Measurements from ENCODE around the gene FKTN.

The FKTN gene

GRCh38 chr9:105662184-105663104 is 104.5 kb downstream of the FKTN start, which contains the start of gene TAL2:
TSS of gene TAL2 (plus strand) at chr9:105662457. CDS start at chr9:105662497, 40 bp downstream.
- H3K4me3 Mint-ChIP-seq = no peak within 1 kb of the TSS
- peak within 1 kb of the TSS; percentile 74 for H3K27ac Mint-ChIP-seq
- TF ChIP-seq CTCF (IDR thresholded peaks at IDR 0.05) = no peak
- H3K36me3 Mint-ChIP-seq (ENCODE audit: low read depth) = no peaks in the 10 kb centered on the region
- H3K27me3 Mint-ChIP-seq (ENCODE audit: low read depth, poor library complexity) = peaks cover 27% of the 10 kb centered on the region
- peaks cover 10% of the 10 kb centered on the region for H3K4me1 Mint-ChIP-seq
- no peaks in the 10 kb centered on the region for H3K9me3 Mint-ChIP-seq
- no peak for DNase-seq

- Mint-ChIP-seq H3K27me3 (ENCODE audit: low read depth, poor library complexity) (peaks cover 14% of the 10 kb centered on the region), H3K4me3 (no peak overlapping the region), H3K4me1 (peaks cover 9% of the 10 kb centered on the region), H3K36me3 (ENCODE audit: low read depth) (no peaks in the 10 kb centered on the region), H3K9me3 (no peaks in the 10 kb centered on the region), H3K27ac (no peak overlapping the region)
- TF ChIP-seq CTCF (IDR thresholded peaks at IDR 0.05) = no peak
- no peak for DNase-seq
These were observed 106.0 kb downstream of the FKTN start for GRCh38 chr9:105663914-105664313.

- no peaks in the 10 kb centered on the region for H3K27me3 Mint-ChIP-seq (ENCODE audit: low read depth, poor library complexity)
These were observed 109.9 kb downstream of the FKTN start for GRCh38 chr9:105667867-105668266.

GRCh38 chr9:105670315-105670714 is 112.4 kb downstream of the FKTN start:
- Mint-ChIP-seq H3K27ac (no peak overlapping the region), H3K9me3 (no peaks in the 10 kb centered on the region), H3K4me3 (no peak overlapping the region), H3K27me3 (ENCODE audit: low read depth, poor library complexity) (peaks cover 4% of the 10 kb centered on the region), H3K36me3 (ENCODE audit: low read depth) (no peaks in the 10 kb centered on the region), H3K4me1 (peaks cover 13% of the 10 kb centered on the region)
- DNase-seq = no peak
- no peak for TF ChIP-seq CTCF (IDR thresholded peaks at IDR 0.05)

More at GRCh38 chr9:105667867-105668266, 109.9 kb downstream of the FKTN start:
- TF ChIP-seq CTCF (IDR thresholded peaks at IDR 0.05) = no peak
- no peaks in the 10 kb centered on the region for H3K9me3 Mint-ChIP-seq
- no peak overlapping the region for H3K27ac Mint-ChIP-seq
- no peak for DNase-seq
- H3K4me3 Mint-ChIP-seq = no peak overlapping the region
- no peaks in the 10 kb centered on the region for H3K36me3 Mint-ChIP-seq (ENCODE audit: low read depth)
- peaks cover 9% of the 10 kb centered on the region for H3K4me1 Mint-ChIP-seq

GRCh38 chr9:105670775-105671174 is 112.8 kb downstream of the FKTN start:
- no peak for DNase-seq
- TF ChIP-seq CTCF (IDR thresholded peaks at IDR 0.05) = no peak
- H3K27me3 Mint-ChIP-seq (ENCODE audit: low read depth, poor library complexity) = peaks cover 4% of the 10 kb centered on the region
- H3K4me1 Mint-ChIP-seq = peaks cover 13% of the 10 kb centered on the region
- no peaks in the 10 kb centered on the region for H3K9me3 Mint-ChIP-seq
- H3K27ac Mint-ChIP-seq = no peak overlapping the region
- H3K4me3 Mint-ChIP-seq = no peak overlapping the region
- no peaks in the 10 kb centered on the region for H3K36me3 Mint-ChIP-seq (ENCODE audit: low read depth)

Data from nephron progenitor cell (in vitro differentiated cells).